H9 (cell line): ENCODE results near the gene NTPCR. TPM values are rescaled to one million over a fixed set of nuclear protein-coding genes. Genes with fewer than 3 reads are reported as not detected.

Experiments used
- DNase-seq: peaks from one replicate; pipeline ENCODE4 v3.0.0-alpha.2; 2017
- H2AFZ ChIP-seq: one replicate; pipeline ENCODE4 v1.6.1; 2013; ENCODE audit warnings: mild to moderate bottlenecking, low read length, control low read depth, moderate library complexity
- H2AK5ac ChIP-seq: 2 replicates; pipeline ENCODE4 v1.6.1; 2013; ENCODE audit warnings: low read length, control low read depth, mixed read lengths; ENCODE audit not compliant: insufficient read length
- H2BK120ac ChIP-seq: one replicate; pipeline ENCODE4 v1.6.1; 2013; ENCODE audit warnings: low read depth, mild to moderate bottlenecking, low read length, control low read depth, inconsistent platforms; ENCODE audit not compliant: poor library complexity, severe bottlenecking
- H2BK12ac ChIP-seq: 2 replicates; pipeline ENCODE4 v1.6.1; 2013; ENCODE audit warnings: low read length, control low read depth, mixed read lengths, low read depth; ENCODE audit not compliant: insufficient read length
- H2BK15ac ChIP-seq: 2 replicates; pipeline ENCODE4 v1.6.1; 2013; ENCODE audit warnings: low read depth, low read length, control low read depth
- H2BK20ac ChIP-seq: one replicate; pipeline ENCODE4 v1.6.1; 2013; ENCODE audit warnings: low read depth, mild to moderate bottlenecking, low read length, control low read depth, inconsistent platforms; ENCODE audit not compliant: poor library complexity, severe bottlenecking
- H2BK5ac ChIP-seq: 2 replicates; pipeline ENCODE4 v1.6.1; 2013; ENCODE audit warnings: low read length, control low read depth, mixed read lengths; ENCODE audit not compliant: insufficient read length
- H3K14ac ChIP-seq: 2 replicates; pipeline ENCODE4 v1.6.1; 2013; ENCODE audit warnings: low read length, control low read depth; ENCODE audit not compliant: insufficient read depth
- H3K18ac ChIP-seq: 2 replicates; pipeline ENCODE4 v1.6.1; 2013; ENCODE audit warnings: low read depth, mild to moderate bottlenecking, mixed read lengths, low read length, control low read depth; ENCODE audit not compliant: insufficient read length
- H3K23ac ChIP-seq: 2 replicates; pipeline ENCODE4 v1.6.1; 2013; ENCODE audit warnings: low read length, control low read depth, mixed read lengths, low read depth; ENCODE audit not compliant: insufficient read length
- H3K23me2 ChIP-seq: 2 replicates; pipeline ENCODE4 v1.6.1; 2013; ENCODE audit warnings: low read depth, mild to moderate bottlenecking, mixed read lengths, low read length, control low read depth; ENCODE audit not compliant: insufficient read length, poor library complexity, severe bottlenecking
- H3K27ac ChIP-seq: 2 replicates; pipeline ENCODE4 v1.5.1; 2013; ENCODE audit warnings: low read length, control low read depth, mixed read lengths, low read depth; ENCODE audit not compliant: insufficient read length
- H3K27me3 ChIP-seq: 2 replicates; pipeline ENCODE4 v1.6.1; 2013; ENCODE audit warnings: low read length, control low read depth, inconsistent platforms; ENCODE audit not compliant: insufficient read depth
- H3K4ac ChIP-seq: 2 replicates; pipeline ENCODE4 v1.6.1; 2013; ENCODE audit warnings: low read depth, mild to moderate bottlenecking, control low read depth, inconsistent platforms, low read length, moderate library complexity
- H3K4me1 ChIP-seq: 2 replicates; pipeline ENCODE4 v1.6.1; 2013; ENCODE audit warnings: low read length, control low read depth, inconsistent platforms; ENCODE audit not compliant: insufficient read depth
- H3K4me2 ChIP-seq: 2 replicates; pipeline ENCODE4 v1.6.1; 2013; ENCODE audit warnings: low read length, control low read depth, mixed read lengths; ENCODE audit not compliant: insufficient read length, insufficient read depth
- H3K56ac ChIP-seq: 2 replicates; pipeline ENCODE4 v1.6.1; 2013; ENCODE audit warnings: low read depth, mild to moderate bottlenecking, mixed read lengths, low read length, control low read depth; ENCODE audit not compliant: insufficient read length
- H3K79me1 ChIP-seq: 2 replicates; pipeline ENCODE4 v1.6.1; 2013; ENCODE audit warnings: low read depth, mild to moderate bottlenecking, moderate library complexity, low read length, control low read depth, inconsistent platforms; ENCODE audit not compliant: insufficient read depth, poor library complexity, severe bottlenecking
- H3K79me2 ChIP-seq: 2 replicates; pipeline ENCODE4 v1.6.1; 2013; ENCODE audit warnings: low read length, control low read depth, inconsistent platforms; ENCODE audit not compliant: insufficient read depth
- H3K9ac ChIP-seq: 2 replicates; pipeline ENCODE4 v1.6.1; 2013; ENCODE audit warnings: low read length, control low read depth, mixed read lengths; ENCODE audit not compliant: insufficient read length; ENCODE audit errors: extremely low read depth
- H3K9me3 ChIP-seq: one replicate; pipeline ENCODE4 v1.6.1; 2013; ENCODE audit warnings: low read depth, low read length, inconsistent platforms; ENCODE audit not compliant: control insufficient read depth
- H3T11ph ChIP-seq: one replicate; pipeline ENCODE4 v1.6.1; 2013; ENCODE audit warnings: mild to moderate bottlenecking, low read length, control low read depth, inconsistent platforms
- H4K20me1 ChIP-seq: one replicate; pipeline ENCODE4 v1.6.1; 2013; ENCODE audit not compliant: control insufficient read depth, insufficient read length, insufficient read depth
- H4K5ac ChIP-seq: 2 replicates; pipeline ENCODE4 v1.6.1; 2013; ENCODE audit warnings: low read depth, mild to moderate bottlenecking, mixed read lengths, low read length, control low read depth; ENCODE audit not compliant: insufficient read length
- H4K8ac ChIP-seq: replicated peaks from 2 replicates; pipeline ENCODE4 v1.6.1; 2013; ENCODE audit warnings: low read length, control low read depth, mixed read lengths, low read depth; ENCODE audit not compliant: insufficient read length
- H4K91ac ChIP-seq: 2 replicates; pipeline ENCODE4 v1.6.1; 2013; ENCODE audit warnings: low read depth, mild to moderate bottlenecking, moderate library complexity, mixed read lengths, low read length, control low read depth; ENCODE audit not compliant: insufficient read length
- H3K27ac Mint-ChIP-seq, 3 experiments: 2 replicates in 2 of 3; 3 replicates in 1 of 3; pipeline ENCODE4 v1.8.0; 2020 to 2021; ENCODE audit warnings: mixed read lengths in 3 of 3, mild to moderate bottlenecking in 1 of 3, moderate library complexity in 1 of 3
- H3K27me3 Mint-ChIP-seq: 2 replicates; pipeline ENCODE4 v1.8.0; 2021; ENCODE audit warnings: low read depth, mild to moderate bottlenecking, moderate library complexity, mixed read lengths
- H3K36me3 Mint-ChIP-seq, 3 experiments: 2 replicates in 2 of 3; 3 replicates in 1 of 3; pipeline ENCODE4 v1.8.0; 2020 to 2021; ENCODE audit warnings: low read depth in 3 of 3, mixed read lengths in 3 of 3; ENCODE audit not compliant: insufficient read depth in 1 of 3
- H3K4me1 Mint-ChIP-seq, 2 experiments: 2 replicates each; pipeline ENCODE4 v1.8.0; 2020; ENCODE audit warnings: mixed read lengths in 2 of 2
- H3K4me3 Mint-ChIP-seq, 2 experiments: 2 replicates in 1 of 2; 3 replicates in 1 of 2; pipeline ENCODE4 v1.8.0; 2020 to 2021; ENCODE audit warnings: mild to moderate bottlenecking in 2 of 2, mixed read lengths in 2 of 2, moderate library complexity in 1 of 2
- H3K9me3 Mint-ChIP-seq, 2 experiments: 2 replicates in 1 of 2; 3 replicates in 1 of 2; pipeline ENCODE4 v1.8.0; 2020; ENCODE audit warnings: mild to moderate bottlenecking in 2 of 2, mixed read lengths in 2 of 2, moderate library complexity in 1 of 2
- WGBS: extraction: QIAGEN DNeasy Blood & Tissue Kit; methylation state at CpG from one replicate; pipeline ENCODE4 v1.1.7; 2013; ENCODE audit warnings: missing lambda C conversion rate, low lambda C conversion rate, mixed read lengths; ENCODE audit not compliant: insufficient read length; ENCODE audit errors: extremely low coverage; 5-methylcytosine and 5-hydroxymethylcytosine counted together
- total RNA-seq: library from RNA; stranded (reverse); gene quantifications from 2 replicates; pipeline ENCODE4 v1.2.1, GENCODE V29; 2021
- TF ChIP-seq, protein P1 (sequence below): fragments of 200-600 bp; sonication (generic); conservative IDR thresholded peaks from 3 replicates; pipeline ENCODE4 v1.8.0; 2021; ENCODE audit warnings: antibody characterized with exemption, mild to moderate bottlenecking

The NTPCR gene
- total RNA-seq, 1 experiment from 2014 or later: 87.4 TPM

DNA sequence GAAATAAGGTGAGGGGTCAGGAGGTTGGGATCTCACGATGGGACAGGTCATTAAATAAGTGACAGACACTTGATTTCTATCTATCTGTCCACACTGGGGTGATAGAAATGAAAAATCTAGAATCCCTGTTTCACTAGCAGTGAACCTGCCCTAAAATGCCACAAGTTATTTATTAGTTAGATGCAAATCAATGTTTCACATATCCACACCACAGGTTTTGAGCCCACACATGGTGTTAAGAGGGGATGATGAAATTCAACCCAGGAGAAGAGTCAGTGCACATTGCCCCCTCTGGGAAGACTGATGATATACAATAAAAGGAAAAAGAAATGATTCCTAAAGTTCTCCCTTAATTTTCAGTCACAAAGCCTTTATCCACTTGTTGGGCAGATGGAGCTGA, 10.1 kb upstream of the NTPCR start:
- H2BK5ac ChIP-seq: no peak overlapping the region

More for the DNA sequence above, 10.1 kb upstream of the NTPCR start:
- Mint-ChIP-seq H3K36me3 (no peaks in the 10 kb centered on the region), H3K4me1 (no peaks in the 10 kb centered on the region), H3K27me3 (peaks cover 5% of the 10 kb centered on the region), H3K4me3 (no peak overlapping the region), H3K27ac (no peak overlapping the region), H3K9me3 (no peaks in the 10 kb centered on the region)
- no peak overlapping the region for H2BK120ac ChIP-seq
- H3K4me2 ChIP-seq: no peak overlapping the region
- no peak overlapping the region for H3K27ac ChIP-seq
- no peak overlapping the region for H3K18ac ChIP-seq
- no peak overlapping the region for H3K56ac ChIP-seq
- no CpG with 5 or more reads among the region's 1 CpG for WGBS
- H2AK5ac ChIP-seq: no peak overlapping the region
- no peak overlapping the region for H2BK20ac ChIP-seq
- H4K20me1 ChIP-seq: no peaks in the 10 kb centered on the region
- no peaks in the 10 kb centered on the region for H3K79me2 ChIP-seq
- H3K4me1 ChIP-seq: no peaks in the 10 kb centered on the region
- no peaks in the 10 kb centered on the region for H3K23me2 ChIP-seq
- H3T11ph ChIP-seq: no peak overlapping the region
- no peak overlapping the region for H4K8ac ChIP-seq
- no peak overlapping the region for H3K4ac ChIP-seq
- no peaks in the 10 kb centered on the region for H3K9me3 ChIP-seq
- no peak overlapping the region for H3K23ac ChIP-seq
- H4K5ac ChIP-seq: no peak overlapping the region
- no peak overlapping the region for H3K14ac ChIP-seq
- H3K9ac ChIP-seq: no peak overlapping the region
- TF ChIP-seq, protein P1, sequence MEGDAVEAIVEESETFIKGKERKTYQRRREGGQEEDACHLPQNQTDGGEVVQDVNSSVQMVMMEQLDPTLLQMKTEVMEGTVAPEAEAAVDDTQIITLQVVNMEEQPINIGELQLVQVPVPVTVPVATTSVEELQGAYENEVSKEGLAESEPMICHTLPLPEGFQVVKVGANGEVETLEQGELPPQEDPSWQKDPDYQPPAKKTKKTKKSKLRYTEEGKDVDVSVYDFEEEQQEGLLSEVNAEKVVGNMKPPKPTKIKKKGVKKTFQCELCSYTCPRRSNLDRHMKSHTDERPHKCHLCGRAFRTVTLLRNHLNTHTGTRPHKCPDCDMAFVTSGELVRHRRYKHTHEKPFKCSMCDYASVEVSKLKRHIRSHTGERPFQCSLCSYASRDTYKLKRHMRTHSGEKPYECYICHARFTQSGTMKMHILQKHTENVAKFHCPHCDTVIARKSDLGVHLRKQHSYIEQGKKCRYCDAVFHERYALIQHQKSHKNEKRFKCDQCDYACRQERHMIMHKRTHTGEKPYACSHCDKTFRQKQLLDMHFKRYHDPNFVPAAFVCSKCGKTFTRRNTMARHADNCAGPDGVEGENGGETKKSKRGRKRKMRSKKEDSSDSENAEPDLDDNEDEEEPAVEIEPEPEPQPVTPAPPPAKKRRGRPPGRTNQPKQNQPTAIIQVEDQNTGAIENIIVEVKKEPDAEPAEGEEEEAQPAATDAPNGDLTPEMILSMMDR: peak; percentile 16; the same call in 1 of the 3 replicates
- H4K91ac ChIP-seq: no peak overlapping the region
- H3K27me3 ChIP-seq: no peaks in the 10 kb centered on the region
- H2BK12ac ChIP-seq: no peak overlapping the region
- H2BK15ac ChIP-seq: no peak overlapping the region
- H3K79me1 ChIP-seq: no peaks in the 10 kb centered on the region
- no peak overlapping the region for H2AFZ ChIP-seq
- no peak for DNase-seq
